Stomach (tissue), 4 donors: Measurements from ENCODE around the gene PRKCI.

Source experiments
- EP300 ChIP-seq: sonication (generic); formaldehyde crosslinking; IDR thresholded peaks from one replicate; pipeline ENCODE4 v1.6.1; 2017; ENCODE audit warnings: antibody characterized with exemption
- TF ChIP-seq, protein P1 (sequence below), 7 experiments: fragments of 450-650 bp in 4 of 7; fragments of 200-600 bp in 3 of 7; sonication (generic) in 3 of 7; IDR thresholded peaks; one replicate each; pipeline ENCODE4 v1.5.1; 2016 to 2019; ENCODE audit warnings: antibody characterized with exemption in 7 of 7, control low read depth in 2 of 7, mild to moderate bottlenecking in 1 of 7

DNA sequence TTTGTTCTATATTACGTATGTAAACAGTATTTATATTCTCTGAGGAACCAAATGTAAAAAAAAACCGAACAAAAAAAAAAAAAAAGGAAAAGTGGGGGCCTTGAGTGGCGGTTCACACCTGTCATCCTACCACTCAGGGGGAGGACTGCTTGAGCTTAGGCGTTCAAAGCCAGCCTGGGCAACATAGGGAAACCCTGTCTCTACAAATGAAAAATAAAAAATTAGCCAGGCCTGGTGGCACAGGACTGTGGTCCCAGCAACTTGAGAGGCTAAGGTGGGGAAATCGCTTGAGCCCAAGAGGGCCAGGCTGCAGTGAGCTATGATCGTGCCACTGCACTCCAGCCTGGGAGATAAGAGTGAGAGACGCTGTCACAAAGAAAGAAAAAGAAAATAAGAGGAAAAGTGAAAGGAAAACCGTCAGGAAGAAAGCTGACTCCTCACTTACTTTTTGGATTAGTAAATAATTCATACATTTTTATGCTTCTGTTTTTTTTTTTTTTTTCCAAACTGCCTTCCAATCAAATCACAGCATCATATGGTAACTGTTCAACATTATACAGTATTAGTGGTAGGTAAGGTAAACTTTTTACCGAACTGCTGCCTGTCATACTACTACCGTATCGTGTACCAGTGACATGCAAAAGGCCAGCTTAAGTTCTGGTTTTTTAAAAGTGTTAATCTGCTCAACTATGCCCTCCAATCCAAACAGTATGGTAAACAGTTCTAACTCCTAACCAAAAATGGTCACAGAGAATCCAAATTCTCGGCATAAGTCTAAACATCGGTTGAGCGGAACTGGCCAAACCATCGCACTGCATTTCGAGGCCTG lies 41.9 kb upstream of the PRKCI start:
- TF ChIP-seq, protein P1, sequence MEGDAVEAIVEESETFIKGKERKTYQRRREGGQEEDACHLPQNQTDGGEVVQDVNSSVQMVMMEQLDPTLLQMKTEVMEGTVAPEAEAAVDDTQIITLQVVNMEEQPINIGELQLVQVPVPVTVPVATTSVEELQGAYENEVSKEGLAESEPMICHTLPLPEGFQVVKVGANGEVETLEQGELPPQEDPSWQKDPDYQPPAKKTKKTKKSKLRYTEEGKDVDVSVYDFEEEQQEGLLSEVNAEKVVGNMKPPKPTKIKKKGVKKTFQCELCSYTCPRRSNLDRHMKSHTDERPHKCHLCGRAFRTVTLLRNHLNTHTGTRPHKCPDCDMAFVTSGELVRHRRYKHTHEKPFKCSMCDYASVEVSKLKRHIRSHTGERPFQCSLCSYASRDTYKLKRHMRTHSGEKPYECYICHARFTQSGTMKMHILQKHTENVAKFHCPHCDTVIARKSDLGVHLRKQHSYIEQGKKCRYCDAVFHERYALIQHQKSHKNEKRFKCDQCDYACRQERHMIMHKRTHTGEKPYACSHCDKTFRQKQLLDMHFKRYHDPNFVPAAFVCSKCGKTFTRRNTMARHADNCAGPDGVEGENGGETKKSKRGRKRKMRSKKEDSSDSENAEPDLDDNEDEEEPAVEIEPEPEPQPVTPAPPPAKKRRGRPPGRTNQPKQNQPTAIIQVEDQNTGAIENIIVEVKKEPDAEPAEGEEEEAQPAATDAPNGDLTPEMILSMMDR (IDR thresholded peaks at IDR 0.05) = no peak
- TF ChIP-seq EP300 = no peak
